HG03439 (cell line): ENCODE measurements around the gene IRX4.

ENCODE experiments used
- ATAC-seq: cut with Tn5 transposase; IDR thresholded peaks from one replicate; pipeline ENCODE4 v1.9.1; 2021; ENCODE audit warnings: mild to moderate bottlenecking, moderate library complexity; ENCODE audit not compliant: unreplicated experiment

IRX4 gene

GRCh38 chr5:1892685-1893445, 10.1 kb upstream of the IRX4 start:
- no peak for ATAC-seq

- ATAC-seq = no peak
These were observed 9.5 kb upstream of the IRX4 start for GRCh38 chr5:1892211-1892610.

GRCh38 chr5:1891391-1891790, 8.7 kb upstream of the IRX4 start:
- no peak for ATAC-seq

- no peak for ATAC-seq
These were observed 7.6 kb upstream of the IRX4 start for GRCh38 chr5:1890296-1890695.

- ATAC-seq = no peak
These were observed 6.8 kb upstream of the IRX4 start for GRCh38 chr5:1889321-1890065.

- ATAC-seq = no peak
These were observed 6.0 kb upstream of the IRX4 start for GRCh38 chr5:1888541-1889251.

GRCh38 chr5:1887588-1888360, 5.0 kb upstream of the IRX4 start:
- no peak for ATAC-seq

GRCh38 chr5:1886846-1887587, 4.3 kb upstream of the IRX4 start:
- ATAC-seq = no peak

GRCh38 chr5:1885868-1886845, 3.4 kb upstream of the IRX4 start:
- ATAC-seq = no peak

GRCh38 chr5:1885404-1885755, 2.7 kb upstream of the IRX4 start:
- no peak for ATAC-seq

- ATAC-seq = no peak
These were observed 2.1 kb upstream of the IRX4 start for GRCh38 chr5:1884678-1885403.

GRCh38 chr5:1883925-1884677, 1.4 kb upstream of the IRX4 start:
- no peak for ATAC-seq

- ATAC-seq = no peak
These were observed 597 bp upstream of the IRX4 start for GRCh38 chr5:1883120-1883924.

- no peak for ATAC-seq
These were observed 891 bp downstream of the IRX4 start for GRCh38 chr5:1881731-1882336.

GRCh38 chr5:1881098-1881572, 1.6 kb downstream of the IRX4 start:
- ATAC-seq = no peak

GRCh38 chr5:1880377-1881025, 2.2 kb downstream of the IRX4 start:
- no peak for ATAC-seq
